Pulmonary artery endothelial cell (primary cell): ENCODE results near the gene MAP2K5. TPM values are rescaled to one million over a fixed set of nuclear protein-coding genes. Genes with fewer than 3 reads are reported as not detected.
A peak's percentile ranks its signal among the peaks of the same experiment; 100 is the strongest.

Source experiments
- DNase-seq: peaks from one replicate; pipeline ENCODE4 v3.0.0-alpha.2; 2011; ENCODE audit warnings: low read depth, low spot score
- total RNA-seq: library from RNA; depleted of rRNA; stranded (reverse); fragments of >200 nt; gene quantifications from 2 replicates; pipeline ENCODE4 v1.2.3, GENCODE V29; 2014

Gene MAP2K5
- total RNA-seq, 1 donor from 2014 or later = 4.1 TPM

- no peak for DNase-seq
These were observed 292.2 kb downstream of the MAP2K5 start for GRCh38 chr15:67834581-67835296.

- no peak for DNase-seq
These were observed 293.0 kb downstream of the MAP2K5 start for GRCh38 chr15:67835297-67836133.

- no peak for DNase-seq
These were observed 293.6 kb downstream of the MAP2K5 start for GRCh38 chr15:67836134-67836455.

- no peak for DNase-seq
These were observed 294.0 kb downstream of the MAP2K5 start for GRCh38 chr15:67836477-67836876.

GRCh38 chr15:67836955-67837354 is 294.5 kb downstream of the MAP2K5 start:
- DNase-seq = no peak

GRCh38 chr15:67838789-67839332 is 296.4 kb downstream of the MAP2K5 start:
- no peak for DNase-seq

GRCh38 chr15:67839499-67839928 is 297.0 kb downstream of the MAP2K5 start:
- DNase-seq = no peak

- peak; percentile 64 for DNase-seq
These were observed 297.6 kb downstream of the MAP2K5 start, which contains the start of gene RNU6-1 for GRCh38 chr15:67839929-67840748. RNU6-1 (minus strand) TSS chr15:67840045.

GRCh38 chr15:67840749-67841512 is 298.4 kb downstream of the MAP2K5 start:
- DNase-seq = no peak

GRCh38 chr15:67841513-67841762 is 298.9 kb downstream of the MAP2K5 start:
- DNase-seq = no peak

- DNase-seq = no peak
These were observed 300.6 kb downstream of the MAP2K5 start for GRCh38 chr15:67843092-67843501.

GRCh38 chr15:67843571-67844387 is 301.3 kb downstream of the MAP2K5 start:
- no peak for DNase-seq

- DNase-seq = no peak
These were observed 303.5 kb downstream of the MAP2K5 start for GRCh38 chr15:67845974-67846373.

GRCh38 chr15:67849538-67849937 is 307.0 kb downstream of the MAP2K5 start:
- DNase-seq = no peak

GRCh38 chr15:67850336-67850735 is 307.8 kb downstream of the MAP2K5 start:
- no peak for DNase-seq

- DNase-seq = no peak
These were observed 308.6 kb downstream of the MAP2K5 start for GRCh38 chr15:67850994-67851571.

GRCh38 chr15:67852418-67852817 is 309.9 kb downstream of the MAP2K5 start:
- no peak for DNase-seq

GRCh38 chr15:67853454-67853853 is 311.0 kb downstream of the MAP2K5 start:
- DNase-seq = no peak

- DNase-seq = no peak
These were observed 311.9 kb downstream of the MAP2K5 start for GRCh38 chr15:67854358-67854757.

- DNase-seq = no peak
These were observed 313.3 kb downstream of the MAP2K5 start for GRCh38 chr15:67855842-67856241.
